22Rv1 (cell line): Measurements from ENCODE around the gene SERPINE2.
A peak's percentile ranks its signal among the peaks of the same experiment; 100 is the strongest.

Experiments
- H3K27ac ChIP-seq: fragments of 450-650 bp; 2 replicates; pipeline ENCODE4 v1.5.1; 2017
- CTCF ChIP-seq: fragments of 450-650 bp; IDR thresholded peaks from 2 replicates; pipeline ENCODE4 v1.5.1; 2017; ENCODE audit warnings: mild to moderate bottlenecking
- ZFX ChIP-seq: fragments of 450-650 bp; IDR thresholded peaks from 2 replicates; pipeline ENCODE4 v1.6.1; 2017; ENCODE audit warnings: antibody characterized with exemption, borderline replicate concordance

The SERPINE2 gene

DNA sequence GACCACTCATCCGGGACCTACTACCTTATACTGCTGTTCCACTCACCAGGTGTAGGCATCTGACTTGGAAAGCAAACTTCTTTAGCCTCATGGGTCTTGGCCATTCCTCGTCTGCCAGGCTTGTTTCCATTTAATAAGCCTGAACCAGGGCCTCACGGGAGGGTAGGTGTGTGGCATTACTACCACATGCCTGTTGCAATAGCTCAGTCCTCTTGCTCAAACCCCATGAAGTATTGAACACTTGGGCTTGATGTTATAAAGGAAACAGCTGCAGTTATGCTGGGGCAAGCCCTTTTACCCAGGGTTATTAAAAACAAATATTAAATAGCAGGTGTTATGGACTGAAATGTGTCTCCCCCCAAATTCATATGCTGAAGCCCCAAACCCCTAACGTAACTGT, 60.6 kb downstream of the SERPINE2 start:
- TF ChIP-seq ZFX (no peak), CTCF (no peak)

GRCh38 chr2:223976635-223977226, 62.4 kb downstream of the SERPINE2 start:
- H3K27ac ChIP-seq: no peak overlapping the region
- TF ChIP-seq ZFX (no peak), CTCF (no peak)

More for the DNA sequence above, 60.6 kb downstream of the SERPINE2 start:
- no peak overlapping the region for H3K27ac ChIP-seq

GRCh38 chr2:223973606-223974005, 65.5 kb downstream of the SERPINE2 start:
- TF ChIP-seq CTCF: no peak
- TF ChIP-seq ZFX: no peak
- H3K27ac ChIP-seq: no peak overlapping the region

- H3K27ac ChIP-seq: no peak overlapping the region
- TF ChIP-seq CTCF (no peak), ZFX (no peak)
These were observed 66.4 kb downstream of the SERPINE2 start for GRCh38 chr2:223972656-223973102.

DNA sequence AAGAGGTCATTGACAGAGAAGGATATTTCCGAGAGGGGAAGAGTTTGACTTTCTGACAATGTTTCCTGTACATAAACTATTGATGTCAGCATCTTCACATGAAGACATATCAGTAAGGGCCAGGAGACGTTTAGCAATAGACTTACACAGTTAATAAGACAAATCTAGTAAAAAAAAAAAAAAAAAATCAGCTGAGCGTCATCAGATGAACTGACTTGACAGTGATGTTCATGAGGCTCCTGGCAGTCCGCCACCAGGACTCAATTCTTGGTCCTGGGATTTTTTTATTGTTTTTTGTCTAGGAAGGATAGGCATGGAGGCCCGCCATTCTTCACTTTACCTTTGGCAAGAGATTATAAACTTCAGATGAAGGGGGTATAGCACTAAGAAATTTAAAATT, 67.4 kb downstream of the SERPINE2 start:
- H3K27ac ChIP-seq: no peak overlapping the region
- TF ChIP-seq ZFX (no peak), CTCF (no peak)

- no peak overlapping the region for H3K27ac ChIP-seq
These were observed 68.5 kb downstream of the SERPINE2 start for GRCh38 chr2:223970343-223971128.

More at GRCh38 chr2:223970343-223971128, 68.5 kb downstream of the SERPINE2 start:
- TF ChIP-seq CTCF: peak; percentile 94
- no peak for TF ChIP-seq ZFX
